Pancreas (tissue), 10 donors: ENCODE measurements around the gene DMAC2. TPM values are rescaled to one million over a fixed set of nuclear protein-coding genes. Genes with fewer than 3 reads are reported as not detected.

Experiments used
- ATAC-seq, 4 donors: fragments of 200-7000 bp; cut with Tn5 transposase; one replicate each; pipeline versions ENCODE4 v1.8.0 to v1.9.1; 2020; ENCODE audit warnings: mild to moderate bottlenecking in 4 of 4, moderate library complexity in 4 of 4
- DNase-seq, 6 donors: peaks; one replicate each; pipeline ENCODE4 v3.0.0-alpha.2; 2020
- FAIRE-seq: peaks from 2 replicates; lab custom pipeline; 2012; peaks lifted over from hg19 to GRCh38; lab: Jason Lieb, UNC
- H3K27ac ChIP-seq, 4 donors: fragments of 200-600 bp; sonication (generic); 1 replicate in 3 of 4; 2 replicates in 1 of 4; pipeline versions ENCODE4 v1.5.0 to v1.8.0; 2020
- H3K27me3 ChIP-seq, 4 donors: fragments of 200-600 bp; one replicate each; pipeline ENCODE4 v1.8.0; 2021
- H3K36me3 ChIP-seq, 3 donors: fragments of 200-600 bp; sonication (generic) in 1 of 3; one replicate each; pipeline versions ENCODE4 v1.5.0 to v1.8.0; 2020 to 2021
- H3K4me1 ChIP-seq, 3 donors: fragments of 200-600 bp; one replicate each; pipeline ENCODE4 v1.8.0; 2021
- H3K4me3 ChIP-seq, 4 donors: fragments of 200-600 bp; sonication (generic) in 2 of 4; one replicate each; pipeline versions ENCODE4 v1.5.0 to v1.8.0; 2020 to 2021
- H3K9me3 ChIP-seq, 4 donors: fragments of 200-600 bp; one replicate each; pipeline ENCODE4 v1.8.0; 2021
- WGBS, 2 donors: extraction: QIAGEN DNeasy Blood & Tissue Kit; methylation state at CpG; one replicate each; pipeline ENCODE4 v1.1.7; 2013; 5-methylcytosine and 5-hydroxymethylcytosine counted together
- intact Hi-C, 3 donors: fragments of 100-400 bp; cut with DNase I; formaldehyde crosslinking; loops; one replicate each; pipeline versions ENCODE4 v1.11.1 to v1.14.2; 2022
- polyA plus RNA-seq, 2 donors: library from polyadenylated mRNA; stranded (reverse); fragments of 200-250 nt; gene quantifications; one replicate each; pipeline ENCODE4 v1.2.3, GENCODE V29; 2013
- total RNA-seq, 6 donors: library from RNA; stranded (reverse); fragmentation: NEBNext Ultra II Directional in 4 of 6; extraction: Animal tissue kit (Norgen Biotek cat#: 25700) in 4 of 6; gene quantifications; one replicate each; pipeline versions ENCODE4 v1.2.1 to v1.2.4, GENCODE V29; 2021 to 2023
- TF ChIP-seq, protein P1 (sequence below), 4 donors: fragments of 200-600 bp; sonication (generic) in 3 of 4; IDR thresholded peaks; one replicate each; pipeline versions ENCODE4 v1.5.0 to v1.8.0; 2021; ENCODE audit warnings: antibody characterized with exemption in 4 of 4
- donor health status: healthy with polysubstance abuse.
- donor health status: DM: no; HTN: no; CAD: no; lungs with moderate emphysema.
- donor health status: DM: no; HTN: no; CAD: no.
- donor health status: control.
- donor health status: control.
- donor health status: Bipolar disorder and iron deficiency.
- donor health status: DM: yes; HTN: yes; CAD: no.
- donor health status: DM: no; HTN: no; CAD: no.
- donor health status: DM: no; HTN: no; CAD: no.
- donor health status: DM: yes; HTN: yes; CAD: no.

The DMAC2 gene
- total and polyA plus RNA-seq, 8 donors: 16.2 to 25.5 (median 23.9) TPM

DNA sequence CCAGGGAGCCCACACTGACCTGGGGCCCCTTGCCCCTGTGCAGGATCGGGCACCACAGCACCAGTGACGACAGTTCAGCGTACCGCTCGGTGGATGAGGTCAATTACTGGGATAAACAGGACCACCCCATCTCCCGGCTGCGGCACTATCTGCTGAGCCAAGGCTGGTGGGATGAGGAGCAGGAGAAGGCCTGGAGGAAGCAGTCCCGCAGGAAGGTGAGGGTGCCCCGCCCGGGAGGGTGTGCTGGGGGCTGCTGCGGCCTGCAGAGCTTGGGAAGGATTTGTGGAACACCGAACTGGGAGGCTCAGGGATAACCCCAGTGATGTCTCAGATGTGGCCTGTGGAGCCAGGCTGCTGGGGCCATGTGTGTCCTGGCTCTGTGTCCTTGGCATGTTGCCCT, 16.8 kb downstream of the DMAC2 start:
- peaks cover 4 to 63% (median 40%) of the 10 kb centered on the region in 3 donors for H3K36me3 ChIP-seq
- H3K27me3 ChIP-seq: no peaks in the 10 kb centered on the region
- no peak for ATAC-seq
- H3K9me3 ChIP-seq: no peaks in the 10 kb centered on the region
- TF ChIP-seq, protein P1, sequence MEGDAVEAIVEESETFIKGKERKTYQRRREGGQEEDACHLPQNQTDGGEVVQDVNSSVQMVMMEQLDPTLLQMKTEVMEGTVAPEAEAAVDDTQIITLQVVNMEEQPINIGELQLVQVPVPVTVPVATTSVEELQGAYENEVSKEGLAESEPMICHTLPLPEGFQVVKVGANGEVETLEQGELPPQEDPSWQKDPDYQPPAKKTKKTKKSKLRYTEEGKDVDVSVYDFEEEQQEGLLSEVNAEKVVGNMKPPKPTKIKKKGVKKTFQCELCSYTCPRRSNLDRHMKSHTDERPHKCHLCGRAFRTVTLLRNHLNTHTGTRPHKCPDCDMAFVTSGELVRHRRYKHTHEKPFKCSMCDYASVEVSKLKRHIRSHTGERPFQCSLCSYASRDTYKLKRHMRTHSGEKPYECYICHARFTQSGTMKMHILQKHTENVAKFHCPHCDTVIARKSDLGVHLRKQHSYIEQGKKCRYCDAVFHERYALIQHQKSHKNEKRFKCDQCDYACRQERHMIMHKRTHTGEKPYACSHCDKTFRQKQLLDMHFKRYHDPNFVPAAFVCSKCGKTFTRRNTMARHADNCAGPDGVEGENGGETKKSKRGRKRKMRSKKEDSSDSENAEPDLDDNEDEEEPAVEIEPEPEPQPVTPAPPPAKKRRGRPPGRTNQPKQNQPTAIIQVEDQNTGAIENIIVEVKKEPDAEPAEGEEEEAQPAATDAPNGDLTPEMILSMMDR (IDR thresholded peaks at IDR 0.05): no peak
- peak in 1 of 6 donors; percentile 58 for DNase-seq
- no peak for FAIRE-seq
- no peak overlapping the region for H3K27ac ChIP-seq
- no peaks in the 10 kb centered on the region for H3K4me1 ChIP-seq
- H3K4me3 ChIP-seq: no peak overlapping the region
- intact Hi-C loops: no loop called here
- 96% methylated on average over 12 of the region's 12 CpGs for WGBS, 2 donors

DNA sequence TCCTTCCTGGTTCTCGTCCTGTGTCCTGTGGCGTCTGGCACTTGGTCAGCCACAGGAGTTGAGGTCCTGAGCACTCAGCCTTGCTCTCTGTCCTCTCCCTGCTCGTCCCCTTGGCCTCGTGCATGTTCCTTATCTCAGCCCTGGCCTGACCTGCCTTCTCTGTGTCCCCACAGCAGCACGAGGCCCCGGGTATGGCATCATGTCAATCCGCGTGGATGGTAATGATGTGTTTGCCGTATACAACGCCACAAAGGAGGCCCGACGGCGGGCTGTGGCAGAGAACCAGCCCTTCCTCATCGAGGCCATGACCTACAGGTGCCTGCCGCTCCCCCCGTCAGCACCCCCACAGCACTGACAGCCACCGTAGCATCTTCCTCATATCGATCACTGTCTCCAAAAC, 17.3 kb downstream of the DMAC2 start:
- H3K4me3 ChIP-seq: no peak overlapping the region
- H3K4me1 ChIP-seq: no peaks in the 10 kb centered on the region
- no peaks in the 10 kb centered on the region for H3K9me3 ChIP-seq
- DNase-seq (peak in 1 of 6 donors; percentile 42), ATAC-seq (no peak), FAIRE-seq (no peak)
- no peaks in the 10 kb centered on the region for H3K27me3 ChIP-seq
- TF ChIP-seq, protein P1 (IDR thresholded peaks at IDR 0.05): no peak
- H3K27ac ChIP-seq: no peak overlapping the region
- H3K36me3 ChIP-seq: peaks cover 4 to 63% (median 40%) of the 10 kb centered on the region in 3 donors
- 87 to 90% methylated on average over 18 of the region's 18 CpGs for WGBS, 2 donors
- intact Hi-C loops: no loop called here

DNA sequence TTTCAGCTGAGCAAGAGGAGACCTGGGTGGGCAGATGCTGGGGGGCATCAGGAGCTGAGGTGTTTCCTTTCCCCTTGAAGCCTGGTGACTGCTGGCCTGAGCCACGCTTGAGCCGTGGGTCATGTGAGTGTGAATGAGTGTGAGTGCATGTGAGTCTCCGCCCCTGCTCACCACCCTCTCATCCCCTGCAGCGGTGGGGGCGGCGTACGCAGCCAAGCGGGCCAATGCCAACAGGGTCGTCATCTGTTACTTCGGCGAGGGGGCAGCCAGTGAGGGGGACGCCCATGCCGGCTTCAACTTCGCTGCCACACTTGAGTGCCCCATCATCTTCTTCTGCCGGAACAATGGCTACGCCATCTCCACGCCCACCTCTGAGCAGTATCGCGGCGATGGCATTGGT, 17.7 kb downstream of the DMAC2 start:
- no peak overlapping the region for H3K27ac ChIP-seq
- no peaks in the 10 kb centered on the region for H3K27me3 ChIP-seq
- H3K4me3 ChIP-seq: no peak overlapping the region
- intact Hi-C loops: no loop called here
- DNase-seq: peak in 1 of 6 donors; percentile 46
- H3K36me3 ChIP-seq: peaks cover 4 to 63% (median 40%) of the 10 kb centered on the region in 3 donors
- 94 to 96% methylated on average over 20 of the region's 20 CpGs for WGBS, 2 donors
- no peaks in the 10 kb centered on the region for H3K4me1 ChIP-seq
- FAIRE-seq: no peak
- H3K9me3 ChIP-seq: no peaks in the 10 kb centered on the region
- TF ChIP-seq, protein P1 (IDR thresholded peaks at IDR 0.05): no peak
- no peak for ATAC-seq

GRCh38 chr19:41421314-41421713, 18.4 kb downstream of the DMAC2 start:
- no peaks in the 10 kb centered on the region for H3K9me3 ChIP-seq
- no peak overlapping the region for H3K4me3 ChIP-seq
- TF ChIP-seq, protein P1 (IDR thresholded peaks at IDR 0.05): no peak
- intact Hi-C loops: no loop called here
- DNase-seq (peak in 1 of 6 donors; percentile 46), ATAC-seq (no peak), FAIRE-seq (no peak)
- WGBS, 2 donors: 83 to 84% methylated on average over 6 of the region's 6 CpGs
- H3K36me3 ChIP-seq: peaks cover 4 to 66% (median 40%) of the 10 kb centered on the region in 3 donors
- no peaks in the 10 kb centered on the region for H3K4me1 ChIP-seq
- H3K27me3 ChIP-seq: no peaks in the 10 kb centered on the region
- no peak overlapping the region for H3K27ac ChIP-seq

- Histone ChIP-seq H3K9me3 (no peaks in the 10 kb centered on the region), H3K4me3 (no peak overlapping the region), H3K4me1 (no peaks in the 10 kb centered on the region), H3K27me3 (no peaks in the 10 kb centered on the region), H3K36me3 (peaks cover 4 to 62% (median 38%) of the 10 kb centered on the region in 3 donors), H3K27ac (peak overlapping the region in 1 of 4 donors; percentile 33)
- TF ChIP-seq, protein P1 (IDR thresholded peaks at IDR 0.05): no peak
- FAIRE-seq (no peak), DNase-seq (no peak), ATAC-seq (peak in 2 of 4 donors; percentile 34 to 72)
- WGBS, 2 donors: 79 to 80% methylated on average over 8 of the region's 8 CpGs
- intact Hi-C loops: no loop called here
Observed at GRCh38 chr19:41420101-41420880, 19.4 kb downstream of the DMAC2 start.
